OCI-LY3 (cell line): Measurements from ENCODE around the gene PLEKHB2.

ENCODE experiments used
- CTCF ChIP-seq: fragments of 200-600, 300-600 bp; sonication (generic); IDR thresholded peaks from 2 replicates; pipeline ENCODE4 v1.5.1; 2014; ENCODE audit warnings: antibody characterized with exemption, low read length, low read depth
- EZH2phosphoT487 ChIP-seq: fragments of 200-600 bp; shearing (Covaris generic); IDR thresholded peaks from 2 replicates; pipeline ENCODE4 v1.6.1; 2018; ENCODE audit warnings: antibody characterized with exemption, mixed run types, low read depth

GRCh38 chr2:131058920-131059319 is 46.2 kb upstream of the PLEKHB2 start:
- TF ChIP-seq CTCF (no peak), EZH2phosphoT487 (no peak)
